DMS153 treated with DMSO at 0.1 percent for 48 hours (cell line): Measurements from ENCODE around the gene HPSE2.

Experiments used
- DNase-seq: peaks from one replicate; lab custom pipeline; 2025; ENCODE audit not compliant: unreplicated experiment; lab: John Stamatoyannopoulos, UW

Gene HPSE2

DNA sequence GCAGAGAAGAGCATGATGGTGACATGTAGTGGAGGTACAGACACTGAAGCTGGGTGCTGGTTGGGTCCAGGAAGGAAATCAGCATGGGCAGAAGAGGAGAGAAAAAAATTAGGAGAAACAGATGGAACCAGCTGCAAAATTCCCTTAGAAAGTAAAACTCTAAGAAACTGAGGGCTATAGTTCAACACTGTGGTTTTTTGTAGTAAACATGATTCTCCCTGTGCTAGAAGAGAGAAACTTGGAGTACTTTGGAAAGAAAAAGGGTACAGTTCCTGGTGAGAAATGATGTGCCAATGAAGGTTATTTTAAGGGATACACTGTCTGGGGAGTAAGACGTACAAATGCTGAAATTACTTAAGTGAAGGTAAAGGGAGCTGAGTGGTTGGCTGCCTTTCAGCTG lies 607.4 kb downstream of the HPSE2 start:
- no peak for DNase-seq

DNA sequence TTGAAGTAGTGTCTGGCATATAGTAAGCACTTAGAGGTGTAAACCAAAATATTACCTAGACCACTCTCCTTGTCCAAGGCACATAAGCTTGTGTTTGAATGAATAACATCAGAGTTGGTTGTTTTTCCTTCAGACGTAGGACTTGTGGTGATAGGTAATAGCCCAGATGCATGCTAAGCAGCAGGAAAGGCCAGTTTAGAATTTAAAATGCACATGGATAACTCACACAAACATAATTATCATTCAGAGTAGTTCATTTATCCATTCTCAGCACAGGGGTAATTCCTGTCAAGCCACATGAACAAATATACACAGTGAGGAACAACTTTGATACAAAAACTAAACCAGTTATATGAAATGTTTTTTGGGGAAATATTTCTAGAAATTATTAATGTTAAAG lies 607.9 kb downstream of the HPSE2 start:
- DNase-seq = no peak

DNA sequence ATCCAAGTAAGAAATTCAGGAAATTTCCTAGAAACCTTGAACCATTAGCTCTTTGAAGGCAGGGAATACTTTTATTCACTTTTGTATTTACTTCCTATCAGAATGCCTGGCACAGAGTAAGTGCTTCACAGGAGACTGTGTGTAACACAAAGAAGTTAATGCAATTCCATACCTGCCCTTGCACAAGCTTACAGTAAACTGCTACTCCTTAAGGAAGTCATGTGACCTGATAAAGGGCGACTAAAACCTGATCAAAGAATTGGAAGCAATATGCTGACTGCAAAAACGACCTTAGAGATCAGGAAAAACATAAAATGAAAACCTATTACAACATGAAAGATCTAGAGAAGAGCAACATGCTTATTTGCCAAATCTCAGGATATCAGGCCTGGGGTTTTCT lies 610.7 kb downstream of the HPSE2 start:
- no peak for DNase-seq

DNA sequence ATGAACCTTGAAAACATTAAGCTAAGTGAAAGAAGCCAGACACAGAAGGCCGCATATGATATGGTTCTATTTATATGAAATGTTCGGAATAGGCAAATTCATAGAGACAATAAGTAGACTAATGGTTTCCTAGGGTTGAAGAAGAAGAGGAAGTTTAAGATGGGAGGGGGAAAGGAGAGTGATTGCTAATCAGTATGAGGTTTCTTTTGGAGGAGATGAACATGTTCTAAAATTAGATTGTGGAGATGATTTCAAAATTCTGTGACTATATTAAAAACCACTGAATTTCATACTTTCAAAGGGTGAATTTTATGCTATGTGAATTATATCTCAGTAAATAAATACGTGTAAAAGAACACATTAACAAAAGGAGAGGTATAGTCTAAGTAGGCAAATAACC lies 612.5 kb downstream of the HPSE2 start:
- DNase-seq = no peak

DNA sequence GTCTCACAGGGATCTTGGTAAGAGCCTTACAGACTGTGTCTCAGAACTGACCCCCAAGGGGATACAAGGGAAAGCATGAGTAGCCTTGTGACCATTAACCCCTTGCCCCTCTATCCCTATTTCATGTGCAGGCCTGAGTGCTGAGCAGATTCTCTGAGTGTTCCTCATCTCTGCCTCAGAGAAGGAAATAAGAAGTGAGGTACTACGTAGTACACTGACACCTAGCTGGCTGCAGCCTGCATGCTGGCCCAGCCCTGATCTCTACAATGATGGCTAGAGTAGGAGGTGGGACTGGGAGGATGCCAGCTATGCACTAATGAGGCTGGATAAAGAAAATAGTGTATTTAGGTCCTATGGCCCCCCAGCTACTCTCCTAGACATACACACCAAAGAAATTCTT lies 614.0 kb downstream of the HPSE2 start:
- DNase-seq = no peak

DNA sequence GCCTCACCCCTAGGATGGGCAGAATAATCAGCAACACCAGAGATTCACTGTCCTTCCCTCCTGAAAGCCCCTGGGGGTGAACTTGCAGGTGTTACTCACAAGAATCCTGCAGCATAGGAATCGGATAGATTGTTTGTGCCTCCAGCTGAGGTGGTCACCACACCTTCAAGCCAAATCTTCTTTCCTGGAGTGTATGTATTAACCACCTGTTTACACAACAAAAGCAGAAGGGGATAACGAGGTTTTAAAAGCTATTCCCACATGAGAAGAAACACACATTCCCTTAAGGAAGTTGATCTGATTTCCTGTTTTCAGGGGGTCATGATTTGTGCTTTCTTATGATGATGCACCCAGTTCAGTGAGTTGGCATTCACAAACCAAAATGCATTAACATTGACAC lies 615.1 kb downstream of the HPSE2 start:
- no peak for DNase-seq

DNA sequence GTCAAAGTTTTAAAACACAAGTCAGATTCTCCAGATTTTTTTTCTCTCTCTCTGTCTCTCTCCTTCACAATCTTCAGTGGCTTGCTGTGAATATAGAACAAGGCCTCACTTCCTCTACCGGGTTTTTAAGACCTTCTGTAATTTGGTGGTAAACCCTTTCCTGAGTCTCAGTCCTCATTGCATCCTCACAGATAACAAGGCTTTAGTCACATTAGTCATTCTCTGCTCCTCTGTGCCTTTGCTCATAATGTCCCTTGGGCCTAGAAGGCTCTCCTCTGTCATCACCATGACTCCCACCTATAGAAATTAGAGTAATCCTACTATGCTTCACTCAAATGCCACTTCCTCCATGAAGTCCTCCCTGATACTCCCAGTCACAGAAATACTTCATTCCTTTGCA lies 616.2 kb downstream of the HPSE2 start:
- no peak for DNase-seq

DNA sequence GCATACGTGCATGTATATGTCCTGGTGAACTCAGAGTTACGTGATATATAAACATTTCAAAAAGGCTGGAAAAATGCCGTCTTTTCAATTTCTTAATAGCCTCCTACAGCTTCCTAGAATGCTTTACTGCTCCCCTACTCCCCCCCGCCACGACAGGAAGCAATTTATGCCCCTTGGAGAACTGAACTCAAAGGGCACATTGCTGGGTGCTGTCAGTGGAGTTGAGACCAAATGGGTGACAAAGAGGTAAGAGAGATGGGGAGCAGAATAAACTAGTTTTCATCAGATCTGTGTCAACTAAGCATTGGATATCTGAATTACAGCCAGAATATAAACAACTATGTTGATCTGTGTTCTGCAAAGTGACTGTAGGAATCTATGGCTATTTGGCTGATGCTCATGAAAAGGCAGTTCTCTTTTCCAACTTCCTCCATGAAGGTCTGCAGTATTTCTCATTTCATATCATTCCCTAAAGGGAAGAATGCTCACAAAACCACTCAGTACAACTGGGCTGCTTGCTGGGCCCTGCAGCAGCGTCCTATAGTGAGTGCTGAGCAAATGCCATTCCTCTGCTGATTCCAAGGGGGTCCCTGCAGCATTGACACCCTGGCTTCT lies 617.6 kb downstream of the HPSE2 start:
- DNase-seq = no peak

DNA sequence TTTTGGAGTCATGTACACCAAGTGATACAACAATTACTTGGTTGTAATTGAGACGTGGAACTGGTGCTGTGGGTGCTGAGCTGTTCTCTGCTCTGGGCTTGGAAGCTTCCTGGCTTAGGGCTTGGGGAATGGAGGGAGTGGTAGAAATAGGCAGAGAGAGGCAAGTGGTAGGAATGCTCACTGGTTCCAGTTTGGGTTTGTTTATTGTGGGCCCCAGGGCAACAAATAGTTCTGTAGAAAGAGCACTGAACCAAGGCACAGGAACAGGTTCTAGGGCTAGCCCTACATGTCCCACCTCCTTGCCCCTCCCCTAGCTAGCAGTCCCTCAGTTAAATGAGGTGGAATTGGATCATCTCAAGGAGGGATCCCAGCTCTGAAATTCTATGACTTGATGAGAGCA lies 622.2 kb downstream of the HPSE2 start:
- no peak for DNase-seq

DNA sequence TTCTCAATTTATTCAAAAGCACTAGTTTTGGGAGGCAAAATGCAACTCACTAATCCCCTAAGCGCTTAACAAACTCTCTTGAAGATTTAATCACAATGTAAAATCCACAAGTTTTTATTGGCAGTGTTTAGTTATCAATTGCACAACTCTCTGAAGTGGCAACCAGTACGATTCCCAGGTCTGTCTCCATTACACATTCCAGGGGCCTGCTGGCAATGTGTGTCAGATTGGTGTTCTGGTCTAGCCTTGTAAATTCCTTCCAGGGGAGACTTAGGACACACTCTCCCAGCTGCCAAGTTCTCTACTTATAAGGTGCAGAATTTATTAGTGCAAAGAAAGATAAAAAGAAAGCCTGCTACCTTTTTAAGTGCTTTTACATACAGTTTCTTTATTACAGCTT lies 624.2 kb downstream of the HPSE2 start:
- no peak for DNase-seq

DNA sequence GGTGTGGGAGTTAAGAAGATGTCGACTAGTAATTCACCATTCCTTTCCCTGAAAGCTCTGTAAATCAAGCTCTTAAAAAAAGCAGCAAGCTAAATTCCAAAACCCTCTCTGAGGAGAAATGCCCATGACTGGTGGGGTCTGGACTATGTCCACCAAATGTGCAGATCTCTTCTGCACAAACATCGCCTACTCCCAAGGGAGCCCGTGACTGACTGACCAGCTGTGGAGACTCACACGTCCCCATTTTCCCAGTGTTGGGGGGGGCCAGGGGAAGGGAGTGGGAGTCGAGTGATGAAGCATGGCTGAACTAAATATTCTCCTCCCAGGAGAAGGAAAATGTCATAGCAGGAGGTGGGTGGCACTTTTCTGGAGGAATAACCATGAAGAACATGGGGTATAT lies 624.8 kb downstream of the HPSE2 start:
- DNase-seq = no peak

DNA sequence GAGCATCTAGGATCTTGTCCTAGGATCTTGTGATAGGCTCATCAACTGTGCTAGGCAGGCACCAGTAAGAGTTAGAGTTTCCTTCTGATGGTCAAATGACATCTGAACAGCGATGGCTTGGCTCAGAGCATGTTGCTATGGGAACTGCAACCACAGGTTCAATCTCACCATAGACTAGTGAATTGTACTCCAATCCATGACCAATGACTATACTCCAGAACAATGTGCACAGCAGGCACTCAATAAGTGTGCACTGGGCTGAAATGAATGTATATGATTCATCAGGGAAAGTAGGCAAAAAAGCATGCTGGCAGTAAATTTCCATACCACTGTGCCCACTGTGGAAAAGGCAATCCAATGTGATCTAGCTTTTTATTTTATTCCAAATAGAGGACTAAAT lies 625.4 kb downstream of the HPSE2 start:
- DNase-seq = no peak

DNA sequence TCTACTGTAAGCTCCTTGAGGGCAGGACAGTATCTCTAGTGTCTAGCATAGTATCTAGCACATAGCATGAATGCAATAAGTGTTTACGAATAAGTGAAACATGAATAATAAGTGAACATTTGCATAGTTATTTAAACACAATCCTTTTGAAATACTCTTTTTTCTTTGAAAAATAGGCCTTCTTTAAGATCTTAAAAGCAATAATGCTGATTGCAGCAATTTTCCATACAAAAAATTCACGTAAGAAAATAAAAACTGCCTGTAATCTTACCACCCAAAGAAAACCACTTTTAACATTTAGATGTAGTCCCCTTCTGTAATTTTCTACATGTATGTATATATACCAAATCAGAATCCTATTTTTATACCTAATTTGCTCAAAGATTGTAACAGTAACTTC lies 626.4 kb downstream of the HPSE2 start:
- DNase-seq = no peak

DNA sequence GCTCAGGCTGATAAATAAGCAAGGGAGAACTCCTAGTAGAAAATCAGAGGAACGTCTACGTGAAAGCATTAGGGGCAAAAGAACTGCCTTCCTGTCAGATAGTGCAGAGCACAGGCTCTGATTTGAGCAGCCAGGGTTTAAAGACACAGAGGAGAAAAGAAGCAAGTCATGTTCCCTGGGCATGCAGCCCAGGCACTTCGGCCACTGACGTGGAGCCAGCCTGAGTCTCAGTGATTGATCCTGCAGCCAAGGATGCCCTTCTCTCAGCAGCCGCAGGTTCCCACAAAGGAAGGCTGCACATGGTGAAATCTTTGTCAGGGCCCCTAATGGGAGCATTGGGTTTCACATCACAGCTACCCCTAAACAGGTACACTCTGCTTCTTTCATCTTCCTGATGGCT lies 627.2 kb downstream of the HPSE2 start:
- no peak for DNase-seq

DNA sequence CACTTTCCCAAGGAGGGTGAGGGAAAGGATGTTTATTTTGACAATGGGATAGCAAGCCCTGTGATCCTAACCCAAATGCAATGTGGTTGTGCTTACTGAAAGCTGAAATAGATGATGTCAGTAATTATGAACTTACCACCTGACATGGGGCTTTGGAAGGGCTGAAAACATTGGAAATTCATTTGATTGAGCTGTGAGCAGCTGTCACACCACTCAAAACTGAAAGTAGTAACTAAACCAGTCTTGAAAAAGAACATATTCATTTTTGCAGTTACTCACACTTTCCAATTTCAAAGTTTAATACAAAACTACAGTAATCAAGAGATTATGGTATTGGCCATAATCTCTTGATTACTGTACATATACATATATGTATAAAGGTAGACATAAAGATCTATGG lies 633.4 kb downstream of the HPSE2 start:
- no peak for DNase-seq

DNA sequence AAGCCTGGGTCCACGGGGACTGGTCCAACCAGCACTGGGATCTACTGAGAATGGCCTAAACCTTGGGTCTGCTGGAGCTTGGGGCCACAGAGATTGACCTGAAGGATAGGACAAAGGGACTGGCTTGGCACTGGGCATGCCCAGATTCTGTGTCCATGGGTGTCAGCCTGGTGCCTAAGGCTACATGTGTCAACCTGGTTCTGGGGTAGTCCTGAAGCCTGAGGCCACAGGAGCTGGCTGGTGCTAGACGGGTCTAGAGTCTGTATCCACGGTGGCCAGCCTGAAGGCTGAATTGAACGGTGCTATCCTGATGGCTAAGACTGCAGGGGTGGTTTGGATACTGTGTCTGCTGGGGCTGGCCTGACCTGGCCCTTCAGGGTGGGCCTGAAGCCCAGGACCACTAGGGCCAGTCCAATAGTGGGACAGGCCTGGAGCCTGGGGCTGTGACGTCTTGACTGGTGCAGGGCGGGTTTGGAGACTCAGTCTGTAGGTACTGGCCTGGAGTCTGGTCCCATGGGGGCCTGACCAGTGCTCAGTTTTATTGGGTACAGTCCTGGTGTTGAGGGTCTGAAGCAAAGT lies 636.5 kb downstream of the HPSE2 start:
- no peak for DNase-seq

DNA sequence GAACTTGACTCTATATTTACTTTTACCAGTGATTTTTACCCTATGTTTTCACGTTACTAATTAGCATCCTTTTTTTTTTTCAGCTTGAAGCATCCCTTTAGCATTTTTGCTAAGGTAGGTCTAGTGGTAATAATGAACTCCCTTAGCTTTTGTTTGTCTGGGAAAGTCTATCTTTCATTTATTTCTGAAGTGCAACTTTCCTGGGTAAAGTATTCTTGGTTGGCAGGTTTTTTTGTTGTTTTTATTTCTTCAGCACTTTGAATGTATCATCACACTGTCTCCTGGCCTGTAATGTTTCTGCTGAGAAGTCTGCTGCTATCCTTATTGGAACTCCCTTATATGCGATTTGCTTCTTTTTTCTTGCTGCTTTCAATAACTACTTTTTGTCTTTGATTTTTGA lies 639.2 kb downstream of the HPSE2 start:
- no peak for DNase-seq

DNA sequence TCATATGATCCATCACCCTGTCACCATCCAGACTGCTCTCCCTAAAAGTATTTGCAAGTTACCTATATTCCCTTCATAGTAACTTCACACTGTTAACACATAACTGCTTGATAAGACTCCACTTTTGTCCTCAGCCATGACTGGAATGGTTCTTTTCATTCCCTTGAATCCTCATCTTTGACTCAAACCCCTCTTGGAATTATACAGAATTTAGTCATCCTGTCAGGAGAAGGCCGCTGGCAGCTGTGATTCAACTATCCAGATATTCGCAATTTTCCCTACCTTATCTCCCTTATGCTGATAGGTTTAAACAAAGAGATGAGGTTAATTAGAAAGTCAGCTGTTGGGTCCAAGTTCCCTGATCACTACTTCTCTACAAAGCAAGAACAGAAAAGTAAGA lies 646.0 kb downstream of the HPSE2 start:
- no peak for DNase-seq

DNA sequence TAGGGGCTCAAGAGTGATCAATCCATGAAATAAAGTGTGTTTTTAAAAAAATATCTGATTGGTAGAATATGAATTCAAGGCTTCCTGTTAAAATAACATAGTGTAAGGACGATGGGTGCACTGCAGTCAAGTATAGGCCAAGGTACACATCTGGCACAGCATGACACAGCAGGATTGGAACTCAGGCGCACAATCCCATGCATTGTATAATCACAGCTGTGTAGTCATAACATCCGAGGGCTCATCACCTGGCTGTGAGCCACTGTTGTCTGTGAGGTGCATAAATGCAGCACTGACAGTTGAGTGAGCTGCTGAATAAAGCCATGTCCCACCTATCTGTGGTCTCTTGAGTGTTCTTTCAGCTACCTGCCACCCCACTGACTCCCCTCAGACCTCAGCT lies 646.6 kb downstream of the HPSE2 start:
- DNase-seq = no peak

DNA sequence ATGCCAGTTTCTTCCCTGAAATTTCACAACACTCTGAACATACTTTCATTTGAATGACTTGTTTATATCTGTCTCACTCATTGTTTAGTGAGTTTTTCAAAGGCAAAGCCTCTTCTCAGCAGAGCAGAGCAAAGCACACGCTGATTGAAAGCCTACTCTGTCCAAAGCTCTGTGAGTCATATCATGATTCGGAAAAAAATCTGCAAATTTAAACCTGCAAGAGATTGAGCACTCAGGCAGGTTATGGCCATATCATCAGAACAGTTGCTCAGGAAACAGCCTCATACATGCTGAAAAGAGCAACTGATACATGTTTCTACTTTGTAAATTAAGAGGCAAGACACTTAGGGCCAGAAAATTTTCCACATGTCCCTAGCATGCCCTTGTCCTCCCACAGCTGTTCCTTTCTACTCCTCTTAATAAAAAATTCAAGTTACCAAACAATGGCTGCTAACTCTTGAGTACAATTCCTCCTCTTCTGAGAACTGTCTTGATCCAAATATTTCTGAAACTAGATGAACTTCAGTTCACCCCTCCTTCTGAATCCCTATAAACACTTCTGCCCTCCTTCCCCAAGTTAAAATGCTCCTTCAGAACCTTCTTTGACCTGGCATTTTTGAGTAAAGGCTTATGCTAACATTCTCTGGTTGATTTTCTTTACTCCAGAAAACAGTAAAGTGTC lies 648.4 kb downstream of the HPSE2 start:
- no peak for DNase-seq

DNA sequence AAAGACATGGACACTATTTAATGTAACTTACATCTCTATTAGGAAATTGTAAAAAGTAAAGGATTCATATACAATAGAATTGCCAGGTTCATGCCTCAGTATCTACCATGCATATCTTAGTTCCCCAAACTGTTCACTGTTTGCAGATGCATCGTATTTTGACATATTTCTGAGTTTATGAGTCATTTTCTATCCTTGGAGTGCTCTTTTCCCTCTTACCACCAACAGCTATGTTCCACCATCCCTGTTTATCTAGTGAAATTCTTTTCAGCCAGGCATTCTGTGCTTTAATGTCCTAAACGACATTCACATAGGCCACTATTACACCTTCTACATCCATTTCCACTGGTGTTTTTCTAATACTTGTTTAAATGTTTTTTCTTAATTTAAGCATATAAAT lies 649.6 kb downstream of the HPSE2 start:
- DNase-seq = no peak

DNA sequence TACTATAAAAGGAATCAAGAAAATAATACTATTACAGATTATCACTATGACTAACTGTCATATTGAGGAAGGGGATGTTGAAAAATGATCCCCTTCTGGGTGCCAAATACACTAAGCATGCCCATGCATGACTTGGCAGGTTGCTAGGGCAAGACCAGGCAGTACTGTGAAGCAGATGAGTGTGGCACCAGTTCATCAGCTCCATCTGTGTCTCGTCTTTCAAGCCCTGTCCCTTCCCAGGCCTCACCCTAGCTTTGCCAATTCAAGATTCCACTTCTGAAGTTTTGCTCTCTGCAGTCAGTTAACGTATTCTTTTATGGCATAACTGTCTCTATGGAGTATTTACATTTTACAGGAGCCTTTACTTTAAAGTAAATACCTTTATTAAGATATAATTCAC lies 653.3 kb downstream of the HPSE2 start:
- DNase-seq = no peak

DNA sequence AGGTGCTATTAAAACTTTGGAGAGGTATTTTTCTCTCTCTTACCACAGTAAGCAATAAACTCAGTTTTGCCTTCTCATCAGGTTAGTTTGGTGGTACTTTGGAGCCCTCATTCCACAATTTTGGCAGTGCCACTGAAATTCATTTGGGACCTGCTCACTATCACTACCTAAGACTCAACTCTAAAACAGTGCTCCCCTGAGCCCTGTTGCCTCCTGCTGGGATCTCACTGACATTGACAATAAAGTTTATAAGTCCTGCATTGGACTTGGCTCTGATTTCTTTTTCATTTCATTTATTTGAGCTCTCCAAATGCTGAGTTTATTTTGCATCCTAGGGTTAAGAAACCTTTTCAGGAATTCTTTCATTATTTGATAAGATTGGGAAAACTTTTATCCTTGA lies 658.1 kb downstream of the HPSE2 start:
- no peak for DNase-seq
